GM21737 (cell line): ENCODE data around the gene SARS2.

ENCODE experiments used
- ATAC-seq: cut with Tn5 transposase; IDR thresholded peaks from one replicate; pipeline ENCODE4 v1.9.1; 2021; ENCODE audit warnings: mild to moderate bottlenecking, moderate library complexity; ENCODE audit not compliant: unreplicated experiment

Gene SARS2

GRCh38 chr19:38867171-38867780 lies 63.3 kb downstream of the SARS2 start:
- no peak for ATAC-seq
